Neural crest cell (in vitro differentiated cells): ENCODE results near the gene DOC2B. TPM values are rescaled to one million over a fixed set of nuclear protein-coding genes. Genes with fewer than 3 reads are reported as not detected.

ENCODE experiments used
- DNase-seq: peaks from one replicate; pipeline ENCODE4 v3.0.0; 2021; ENCODE audit warnings: low read depth, mixed read lengths, low spot score
- H3K27ac Mint-ChIP-seq: one replicate; pipeline ENCODE4 v1.8.0; 2021; ENCODE audit warnings: mild to moderate bottlenecking, mixed read lengths; ENCODE audit not compliant: unreplicated experiment
- H3K27me3 Mint-ChIP-seq: 2 replicates; pipeline ENCODE4 v1.8.0; 2021; ENCODE audit warnings: low read depth, mild to moderate bottlenecking, mixed read lengths
- H3K36me3 Mint-ChIP-seq: 2 replicates; pipeline ENCODE4 v1.8.0; 2021; ENCODE audit warnings: low read depth, mild to moderate bottlenecking, mixed read lengths
- H3K4me1 Mint-ChIP-seq: 2 replicates; pipeline ENCODE4 v1.8.0; 2021; ENCODE audit warnings: mixed read lengths
- H3K4me3 Mint-ChIP-seq: one replicate; pipeline ENCODE4 v1.8.0; 2021; ENCODE audit warnings: mild to moderate bottlenecking, mixed read lengths
- H3K9me3 Mint-ChIP-seq: 2 replicates; pipeline ENCODE4 v1.8.0; 2021; ENCODE audit warnings: mixed read lengths
- CTCF ChIP-seq: fragments of 200-600 bp; sonication (generic); conservative IDR thresholded peaks from 2 replicates; pipeline ENCODE4 v1.5.0; 2021; ENCODE audit warnings: antibody characterized with exemption, mild to moderate bottlenecking
- total RNA-seq: library from RNA; stranded (reverse); gene quantifications from 2 replicates; pipeline ENCODE4 v1.2.1, GENCODE V29; 2021

The DOC2B gene
- total RNA-seq, 1 donor from 2014 or later = 0.91 TPM

GRCh38 chr17:148757-149156 is 32.7 kb downstream of the DOC2B start:
- H3K4me1 Mint-ChIP-seq = no peaks in the 10 kb centered on the region
- no peak overlapping the region for H3K27ac Mint-ChIP-seq
- H3K36me3 Mint-ChIP-seq = no peaks in the 10 kb centered on the region
- TF ChIP-seq CTCF = no peak
- H3K9me3 Mint-ChIP-seq = no peaks in the 10 kb centered on the region
- no peak for DNase-seq
- no peak overlapping the region for H3K4me3 Mint-ChIP-seq
- no peaks in the 10 kb centered on the region for H3K27me3 Mint-ChIP-seq

GRCh38 chr17:147796-148740 is 33.4 kb downstream of the DOC2B start:
- DNase-seq = no peak
- Mint-ChIP-seq H3K4me3 (no peak overlapping the region), H3K36me3 (no peaks in the 10 kb centered on the region), H3K27ac (no peak overlapping the region), H3K9me3 (no peaks in the 10 kb centered on the region), H3K27me3 (peaks cover 7% of the 10 kb centered on the region), H3K4me1 (no peaks in the 10 kb centered on the region)
- no peak for TF ChIP-seq CTCF

GRCh38 chr17:146983-147761 is 34.3 kb downstream of the DOC2B start:
- no peak for DNase-seq
- Mint-ChIP-seq H3K27ac (no peak overlapping the region), H3K4me1 (no peaks in the 10 kb centered on the region), H3K36me3 (no peaks in the 10 kb centered on the region), H3K27me3 (peaks cover 7% of the 10 kb centered on the region), H3K4me3 (no peak overlapping the region), H3K9me3 (no peaks in the 10 kb centered on the region)
- TF ChIP-seq CTCF = no peak

- no peaks in the 10 kb centered on the region for H3K4me1 Mint-ChIP-seq
- H3K27ac Mint-ChIP-seq = no peak overlapping the region
- H3K4me3 Mint-ChIP-seq = no peak overlapping the region
- no peaks in the 10 kb centered on the region for H3K36me3 Mint-ChIP-seq
- no peak for DNase-seq
- no peaks in the 10 kb centered on the region for H3K9me3 Mint-ChIP-seq
- TF ChIP-seq CTCF = no peak
- H3K27me3 Mint-ChIP-seq = peaks cover 7% of the 10 kb centered on the region
Measured at GRCh38 chr17:146546-146945, 34.9 kb downstream of the DOC2B start.

- DNase-seq = no peak
- peaks cover 7% of the 10 kb centered on the region for H3K27me3 Mint-ChIP-seq
Measured at GRCh38 chr17:145671-146541, 35.5 kb downstream of the DOC2B start.

More at GRCh38 chr17:145671-146541, 35.5 kb downstream of the DOC2B start:
- no peak overlapping the region for H3K27ac Mint-ChIP-seq
- no peaks in the 10 kb centered on the region for H3K36me3 Mint-ChIP-seq
- H3K4me1 Mint-ChIP-seq = no peaks in the 10 kb centered on the region
- no peaks in the 10 kb centered on the region for H3K9me3 Mint-ChIP-seq
- no peak for TF ChIP-seq CTCF
- no peak overlapping the region for H3K4me3 Mint-ChIP-seq
